A673 (cell line): ENCODE results near the gene ANKRD12. TPM values are rescaled to one million over a fixed set of nuclear protein-coding genes. Genes with fewer than 3 reads are reported as not detected.

ENCODE experiments used
- BruUV-seq: library from RNA; stranded (reverse); fragments of 400-500 nt; replicated peaks from 2 replicates; lab custom pipeline; 2021; lab: Mats Ljungman, UMichigan
- CTCF ChIA-PET: fragments of 300-600 bp; sonication (Branson Sonifier 250); formaldehyde crosslinking; loops from one replicate; lab custom pipeline; 2022; ENCODE audit warnings: antibody characterized with exemption; lab: Charles Lee
- POLR2A ChIA-PET: fragments of 300-600 bp; sonication (Branson Sonifier 250); formaldehyde crosslinking; loops from one replicate; lab custom pipeline; 2022; ENCODE audit warnings: antibody characterized with exemption; ENCODE audit not compliant: low non-redundant PET; lab: Charles Lee
- DNase-seq: peaks from one replicate; pipeline ENCODE4 v3.0.0-alpha.2; 2015; ENCODE audit warnings: low spot score
- H3K27ac ChIP-seq: fragments of 200-600 bp; sonication (generic); 2 replicates; pipeline ENCODE4 v1.5.1; 2016; ENCODE audit warnings: mixed run types, low read depth, mild to moderate bottlenecking, mixed read lengths, antibody characterized with exemption, low read length; ENCODE audit not compliant: poor library complexity, severe bottlenecking
- H3K27me3 ChIP-seq: fragments of 200-600 bp; sonication (generic); replicated peaks from 2 replicates; pipeline ENCODE4 v1.6.1; 2017; ENCODE audit warnings: mixed run types, low read depth, mild to moderate bottlenecking, mixed read lengths, antibody characterized with exemption, low read length; ENCODE audit not compliant: insufficient read depth, poor library complexity
- H3K36me3 ChIP-seq: fragments of 200-600 bp; sonication (generic); 2 replicates; pipeline ENCODE4 v1.6.1; 2016; ENCODE audit warnings: mixed run types, mild to moderate bottlenecking, mixed read lengths, antibody characterized with exemption, low read length; ENCODE audit not compliant: insufficient read depth, poor library complexity, severe bottlenecking
- H3K4me1 ChIP-seq: fragments of 200-600 bp; sonication (generic); 2 replicates; pipeline ENCODE4 v1.6.1; 2017; ENCODE audit warnings: mixed run types, mild to moderate bottlenecking, mixed read lengths, antibody characterized with exemption, low read length; ENCODE audit not compliant: insufficient read depth, poor library complexity, severe bottlenecking
- H3K4me3 ChIP-seq: fragments of 200-600 bp; sonication (generic); 2 replicates; pipeline ENCODE4 v1.5.1; 2016; ENCODE audit warnings: low read depth, mixed run types, mild to moderate bottlenecking, mixed read lengths, low read length; ENCODE audit not compliant: poor library complexity, severe bottlenecking
- H3K9me3 ChIP-seq: fragments of 200-600 bp; sonication (generic); 2 replicates; pipeline ENCODE4 v1.6.1; 2016; ENCODE audit warnings: mixed run types, low read depth, mild to moderate bottlenecking, mixed read lengths, antibody characterized with exemption, low read length; ENCODE audit not compliant: poor library complexity, severe bottlenecking
- EZH2 ChIP-seq: fragments of 200-600 bp; sonication (generic); IDR thresholded peaks from 2 replicates; pipeline ENCODE4 v1.6.1; 2017; ENCODE audit warnings: borderline replicate concordance, low read depth, mild to moderate bottlenecking, mixed read lengths, antibody characterized with exemption, low read length; ENCODE audit not compliant: poor library complexity, severe bottlenecking
- intact Hi-C: fragments of 100-400 bp; cut with micrococcal nuclease; formaldehyde crosslinking; loops from one replicate; pipeline ENCODE4 v1.10.0; 2022; ENCODE audit not compliant: unreplicated experiment
- total RNA-seq: library from RNA; stranded (reverse); gene quantifications from 2 replicates; pipeline ENCODE4 v1.2.3, GENCODE V29; 2021
- TF ChIP-seq, protein P1 (sequence below): fragments of 300-800, 200-600 bp; sonication (generic); conservative IDR thresholded peaks from 2 replicates; pipeline ENCODE4 v1.5.1; 2017; ENCODE audit warnings: low read depth, mild to moderate bottlenecking, antibody characterized with exemption, low read length, moderate library complexity, mixed read lengths

Gene ANKRD12
- total RNA-seq, 1 experiment from 2014 or later = 24.2 TPM

DNA sequence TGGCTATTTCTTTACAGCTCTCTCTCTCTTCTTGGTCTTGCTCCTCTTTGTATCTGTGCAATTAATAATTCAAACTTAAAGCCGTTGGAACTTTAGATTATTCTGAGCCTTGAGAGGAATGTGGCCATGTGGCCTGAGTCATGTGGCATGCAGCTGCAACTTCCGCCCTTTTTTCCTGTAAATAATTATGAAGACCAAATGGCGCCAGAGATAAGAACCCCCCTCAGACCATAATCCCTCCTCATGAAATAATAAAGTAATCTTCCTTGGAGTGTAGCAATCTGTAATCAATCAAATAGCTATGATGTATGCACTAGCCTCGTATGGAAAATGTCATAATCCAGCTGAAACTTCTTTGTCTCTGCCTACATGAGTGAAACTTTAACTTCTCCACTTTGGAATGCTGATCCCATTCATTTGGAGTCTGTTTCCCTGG is 184.5 kb downstream of the ANKRD12 start:
- Histone ChIP-seq H3K36me3 (no peaks in the 10 kb centered on the region), H3K27me3 (no peaks in the 10 kb centered on the region), H3K27ac (no peak overlapping the region), H3K9me3 (no peaks in the 10 kb centered on the region), H3K4me3 (no peak overlapping the region), H3K4me1 (no peaks in the 10 kb centered on the region)
- intact Hi-C loops = no loop called here
- CTCF ChIA-PET = interaction anchor here (0.6 kb wide), 1 partner anchor 13 kb away, joined by 4 read pairs; the partner anchor contains the start of gene TWSG1
- TF ChIP-seq, protein P1, sequence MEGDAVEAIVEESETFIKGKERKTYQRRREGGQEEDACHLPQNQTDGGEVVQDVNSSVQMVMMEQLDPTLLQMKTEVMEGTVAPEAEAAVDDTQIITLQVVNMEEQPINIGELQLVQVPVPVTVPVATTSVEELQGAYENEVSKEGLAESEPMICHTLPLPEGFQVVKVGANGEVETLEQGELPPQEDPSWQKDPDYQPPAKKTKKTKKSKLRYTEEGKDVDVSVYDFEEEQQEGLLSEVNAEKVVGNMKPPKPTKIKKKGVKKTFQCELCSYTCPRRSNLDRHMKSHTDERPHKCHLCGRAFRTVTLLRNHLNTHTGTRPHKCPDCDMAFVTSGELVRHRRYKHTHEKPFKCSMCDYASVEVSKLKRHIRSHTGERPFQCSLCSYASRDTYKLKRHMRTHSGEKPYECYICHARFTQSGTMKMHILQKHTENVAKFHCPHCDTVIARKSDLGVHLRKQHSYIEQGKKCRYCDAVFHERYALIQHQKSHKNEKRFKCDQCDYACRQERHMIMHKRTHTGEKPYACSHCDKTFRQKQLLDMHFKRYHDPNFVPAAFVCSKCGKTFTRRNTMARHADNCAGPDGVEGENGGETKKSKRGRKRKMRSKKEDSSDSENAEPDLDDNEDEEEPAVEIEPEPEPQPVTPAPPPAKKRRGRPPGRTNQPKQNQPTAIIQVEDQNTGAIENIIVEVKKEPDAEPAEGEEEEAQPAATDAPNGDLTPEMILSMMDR = no peak
- no peak for TF ChIP-seq EZH2
- BruUV-seq = no TSS peak
- POLR2A ChIA-PET = no interaction called here
- peak; percentile 66 for DNase-seq

DNA sequence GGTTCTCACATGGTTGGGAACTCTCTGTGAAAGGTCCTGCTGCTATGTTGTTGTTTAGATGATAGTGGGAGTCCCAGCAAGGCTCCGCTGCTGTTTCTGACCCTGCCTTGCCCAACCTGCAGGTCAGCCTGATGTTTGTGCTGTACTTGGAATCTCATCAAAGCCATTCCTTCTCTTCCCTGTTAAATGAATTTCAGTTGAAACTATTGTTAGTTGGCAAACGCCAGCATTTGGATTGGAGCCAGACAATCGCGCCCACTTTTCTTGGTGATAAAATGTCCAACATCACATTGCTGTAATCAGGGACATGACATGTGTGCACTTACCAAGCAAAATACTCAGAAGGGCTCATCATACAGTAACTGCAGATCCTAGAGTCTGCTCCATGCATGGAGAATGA is 185.2 kb downstream of the ANKRD12 start:
- H3K27ac ChIP-seq = no peak overlapping the region
- POLR2A ChIA-PET = interaction anchor here (0.5 kb wide), 1 partner anchor 142 kb away, joined by 3 read pairs; no protein-coding TSS in a partner anchor

DNA sequence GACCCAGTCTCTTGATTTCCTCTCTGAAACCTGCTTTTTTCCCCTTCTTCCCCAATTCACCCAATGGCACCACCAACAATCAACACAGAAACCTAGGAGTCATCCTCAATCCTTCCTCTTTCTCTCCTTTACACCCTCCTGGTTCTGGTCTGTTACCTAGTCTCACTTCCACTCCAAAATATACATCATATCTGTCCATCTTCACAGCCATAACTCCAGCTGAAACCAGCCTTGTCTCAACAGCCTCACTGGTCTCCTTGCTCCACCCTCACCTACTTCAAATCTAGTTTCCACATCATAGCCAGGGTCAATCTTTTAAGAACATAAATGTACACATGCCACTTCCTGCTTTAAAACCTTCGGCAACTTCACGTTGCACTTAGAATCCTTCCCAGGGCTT is 186.2 kb downstream of the ANKRD12 start:
- H3K4me1 ChIP-seq = no peaks in the 10 kb centered on the region
- ChIA-PET POLR2A (no interaction called here), CTCF (no interaction called here)
- H3K27me3 ChIP-seq = no peaks in the 10 kb centered on the region
- H3K36me3 ChIP-seq = no peaks in the 10 kb centered on the region
- intact Hi-C loops = no loop called here
- H3K4me3 ChIP-seq = no peak overlapping the region
- TF ChIP-seq, protein P1 = no peak
- no peak for TF ChIP-seq EZH2
- H3K27ac ChIP-seq = no peak overlapping the region
- no peak for DNase-seq
- BruUV-seq = no TSS peak
- H3K9me3 ChIP-seq = no peaks in the 10 kb centered on the region

More for the DNA sequence above, 185.2 kb downstream of the ANKRD12 start:
- Histone ChIP-seq H3K36me3 (no peaks in the 10 kb centered on the region), H3K4me1 (no peaks in the 10 kb centered on the region), H3K9me3 (no peaks in the 10 kb centered on the region), H3K4me3 (no peak overlapping the region), H3K27me3 (no peaks in the 10 kb centered on the region)
- CTCF ChIA-PET = no interaction called here
- TF ChIP-seq EZH2 = no peak
- TF ChIP-seq, protein P1 = no peak
- no peak for DNase-seq
- intact Hi-C loops = no loop called here
- BruUV-seq = no TSS peak
